HepG2 (cell line): ENCODE results near the gene IQCH. TPM values are rescaled to one million over a fixed set of nuclear protein-coding genes. Genes with fewer than 3 reads are reported as not detected.

Experiments used
- ATF5 ChIP-seq: sonication (generic); formaldehyde crosslinking; IDR thresholded peaks from 2 replicates; pipeline ENCODE4 v1.4.0; 2020; ENCODE audit warnings: mild to moderate bottlenecking, low read depth, missing genetic modification reagents
- CEBPB ChIP-seq: IDR thresholded peaks from 2 replicates; pipeline ENCODE4 v1.6.1; 2011; ENCODE audit warnings: low read depth, low read length, improper control_type of control experiment, borderline replicate concordance
- HOXA5 ChIP-seq: sonication (generic); formaldehyde crosslinking; IDR thresholded peaks from 2 replicates; pipeline ENCODE4 v1.4.0; 2020; ENCODE audit warnings: missing genetic modification reagents
- KLF9 ChIP-seq: IDR thresholded peaks from 2 replicates; pipeline ENCODE4 v1.6.1; 2016; ENCODE audit warnings: low read depth
- MAFF ChIP-seq: IDR thresholded peaks from 2 replicates; pipeline ENCODE4 v1.6.1; 2011; ENCODE audit warnings: low read depth, low read length, improper control_type of control experiment
- PRDM15 ChIP-seq: sonication (generic); formaldehyde crosslinking; IDR thresholded peaks from 2 replicates; pipeline ENCODE4 v1.4.0; 2020; ENCODE audit warnings: missing genetic modification reagents
- PRPF4 ChIP-seq: fragments of 200-400 bp; formaldehyde crosslinking; IDR thresholded peaks from 2 replicates; pipeline ENCODE4 v1.6.1; 2016; ENCODE audit warnings: low read length, low read depth; ENCODE audit not compliant: poor library complexity, severe bottlenecking
- SMAD3 ChIP-seq: sonication (generic); formaldehyde crosslinking; IDR thresholded peaks from 2 replicates; pipeline ENCODE4 v1.4.0; 2020; ENCODE audit warnings: missing genetic modification reagents
- SNRNP70 ChIP-seq: fragments of 200-400 bp; formaldehyde crosslinking; IDR thresholded peaks from 2 replicates; pipeline ENCODE4 v1.6.1; 2017; ENCODE audit warnings: mild to moderate bottlenecking, low read depth, low read length, moderate library complexity
- TARDBP ChIP-seq: sonication (generic); formaldehyde crosslinking; IDR thresholded peaks from 2 replicates; pipeline ENCODE4 v1.8.0; 2022; ENCODE audit warnings: mild to moderate bottlenecking, missing genetic modification reagents
- ZBTB37 ChIP-seq: sonication (generic); formaldehyde crosslinking; IDR thresholded peaks from 2 replicates; pipeline ENCODE4 v1.4.0; 2020; ENCODE audit warnings: mild to moderate bottlenecking, missing genetic modification reagents
- ZNF101 ChIP-seq: sonication (generic); formaldehyde crosslinking; IDR thresholded peaks from 2 replicates; pipeline ENCODE4 v1.4.0; 2020; ENCODE audit warnings: mild to moderate bottlenecking, low read depth, missing genetic modification reagents, borderline replicate concordance
- ZNF292 ChIP-seq: sonication (generic); formaldehyde crosslinking; IDR thresholded peaks from 2 replicates; pipeline ENCODE4 v1.8.1; 2022; ENCODE audit warnings: mild to moderate bottlenecking, low read depth, missing genetic modification reagents, borderline replicate concordance
- ZNF720 ChIP-seq: sonication (generic); formaldehyde crosslinking; IDR thresholded peaks from 2 replicates; pipeline ENCODE4 v1.4.0; 2020; ENCODE audit warnings: missing genetic modification reagents
- polyA plus RNA-seq, 8 experiments: library from polyadenylated mRNA; depleted of rRNA in 3 of 8; stranded (reverse) in 7 of 8; unstranded in 1 of 8; fragments of >200 nt; fragmentation: Illumina TruSeq in 4 of 8; extraction: Trizol in 4 of 8; gene quantifications; 2 replicates each; pipeline versions ENCODE4 v1.2.1 to v1.2.3, GENCODE V29; 2011 to 2016; ENCODE audit warnings: low read depth in 4 of 8, missing spikeins in 1 of 8, mixed read lengths in 1 of 8; ENCODE audit not compliant: insufficient read depth in 1 of 8
- total RNA-seq, 5 experiments: library from RNA; depleted of rRNA; stranded (reverse); fragments of >200 nt; fragmentation: Illumina TruSeq; extraction: Trizol; gene quantifications; 2 replicates each; pipeline ENCODE4 v1.2.3, GENCODE V29; 2016; ENCODE audit warnings: low read depth in 1 of 5
- TF ChIP-seq, protein P1 (sequence below): sonication (generic); formaldehyde crosslinking; IDR thresholded peaks from 2 replicates; pipeline ENCODE4 v1.5.0; 2020; ENCODE audit warnings: missing genetic modification reagents
- TF ChIP-seq, protein P2 (sequence below): sonication (generic); formaldehyde crosslinking; IDR thresholded peaks from 2 replicates; pipeline ENCODE4 v1.4.0; 2020; ENCODE audit warnings: missing genetic modification reagents, mild to moderate bottlenecking, borderline replicate concordance

IQCH gene
- total and polyA plus RNA-seq, 2 of the 13 experiments (the other 11 are each of a cell fraction or from before 2014, with no cell fraction given) = 0.16 to 0.55 TPM

GRCh38 chr15:67521783-67522568, 267.4 kb downstream of the IQCH start (continued):
- TF ChIP-seq, protein P1, sequence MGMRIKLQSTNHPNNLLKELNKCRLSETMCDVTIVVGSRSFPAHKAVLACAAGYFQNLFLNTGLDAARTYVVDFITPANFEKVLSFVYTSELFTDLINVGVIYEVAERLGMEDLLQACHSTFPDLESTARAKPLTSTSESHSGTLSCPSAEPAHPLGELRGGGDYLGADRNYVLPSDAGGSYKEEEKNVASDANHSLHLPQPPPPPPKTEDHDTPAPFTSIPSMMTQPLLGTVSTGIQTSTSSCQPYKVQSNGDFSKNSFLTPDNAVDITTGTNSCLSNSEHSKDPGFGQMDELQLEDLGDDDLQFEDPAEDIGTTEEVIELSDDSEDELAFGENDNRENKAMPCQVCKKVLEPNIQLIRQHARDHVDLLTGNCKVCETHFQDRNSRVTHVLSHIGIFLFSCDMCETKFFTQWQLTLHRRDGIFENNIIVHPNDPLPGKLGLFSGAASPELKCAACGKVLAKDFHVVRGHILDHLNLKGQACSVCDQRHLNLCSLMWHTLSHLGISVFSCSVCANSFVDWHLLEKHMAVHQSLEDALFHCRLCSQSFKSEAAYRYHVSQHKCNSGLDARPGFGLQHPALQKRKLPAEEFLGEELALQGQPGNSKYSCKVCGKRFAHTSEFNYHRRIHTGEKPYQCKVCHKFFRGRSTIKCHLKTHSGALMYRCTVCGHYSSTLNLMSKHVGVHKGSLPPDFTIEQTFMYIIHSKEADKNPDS (CRISPR knock-in tag) = no peak
- TF ChIP-seq ZNF720 = no peak
- no peak for TF ChIP-seq HOXA5 (CRISPR knock-in tag)
- TF ChIP-seq ZNF101 (CRISPR knock-in tag) = no peak
- TF ChIP-seq SMAD3 (CRISPR knock-in tag) = no peak
- TF ChIP-seq ATF5 (CRISPR knock-in tag) = no peak
- TF ChIP-seq PRDM15 = no peak
- TF ChIP-seq TARDBP = 0 out of 2 replicates have a peak, but pooled peaks have one; percentile 5
- peak; percentile 81 for TF ChIP-seq CEBPB
- no peak for TF ChIP-seq PRPF4
- TF ChIP-seq ZNF292 = no peak; the same call in 1 of the 2 replicates
- no peak for TF ChIP-seq MAFF
- TF ChIP-seq ZBTB37 (CRISPR knock-in tag) = no peak
- no peak for TF ChIP-seq SNRNP70
- TF ChIP-seq KLF9 = no peak
- TF ChIP-seq, protein P2, sequence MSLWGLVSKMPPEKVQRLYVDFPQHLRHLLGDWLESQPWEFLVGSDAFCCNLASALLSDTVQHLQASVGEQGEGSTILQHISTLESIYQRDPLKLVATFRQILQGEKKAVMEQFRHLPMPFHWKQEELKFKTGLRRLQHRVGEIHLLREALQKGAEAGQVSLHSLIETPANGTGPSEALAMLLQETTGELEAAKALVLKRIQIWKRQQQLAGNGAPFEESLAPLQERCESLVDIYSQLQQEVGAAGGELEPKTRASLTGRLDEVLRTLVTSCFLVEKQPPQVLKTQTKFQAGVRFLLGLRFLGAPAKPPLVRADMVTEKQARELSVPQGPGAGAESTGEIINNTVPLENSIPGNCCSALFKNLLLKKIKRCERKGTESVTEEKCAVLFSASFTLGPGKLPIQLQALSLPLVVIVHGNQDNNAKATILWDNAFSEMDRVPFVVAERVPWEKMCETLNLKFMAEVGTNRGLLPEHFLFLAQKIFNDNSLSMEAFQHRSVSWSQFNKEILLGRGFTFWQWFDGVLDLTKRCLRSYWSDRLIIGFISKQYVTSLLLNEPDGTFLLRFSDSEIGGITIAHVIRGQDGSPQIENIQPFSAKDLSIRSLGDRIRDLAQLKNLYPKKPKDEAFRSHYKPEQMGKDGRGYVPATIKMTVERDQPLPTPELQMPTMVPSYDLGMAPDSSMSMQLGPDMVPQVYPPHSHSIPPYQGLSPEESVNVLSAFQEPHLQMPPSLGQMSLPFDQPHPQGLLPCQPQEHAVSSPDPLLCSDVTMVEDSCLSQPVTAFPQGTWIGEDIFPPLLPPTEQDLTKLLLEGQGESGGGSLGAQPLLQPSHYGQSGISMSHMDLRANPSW (CRISPR knock-in tag) = peak; percentile 1; the same call in 1 of the 2 replicates
